Activated CD4-positive, alpha-beta memory T cell treated with anti-CD3 and anti-CD28 coated beads, Interleukin-2, amount 10 ng/mL, durations not matched to agents 7 days and 5 days (primary cell): Measurements from ENCODE around the gene IZUMO1. TPM values are rescaled to one million over a fixed set of nuclear protein-coding genes. Genes with fewer than 3 reads are reported as not detected.
"Not testable (repeated sequence)": the region's sequence is repeated elsewhere in the genome, so short reads cannot be mapped to it uniquely, and the experiment has no call there.

ENCODE experiments used
- CTCF ChIA-PET: fragments of 350-600 bp; sonication (Branson Sonifier 250); formaldehyde crosslinking; loops from one replicate; lab custom pipeline; 2021; ENCODE audit warnings: antibody characterized with exemption, inconsistent platforms; lab: Charles Lee
- POLR2A ChIA-PET: fragments of 350-600 bp; sonication (Branson Sonifier 250); formaldehyde crosslinking; loops from one replicate; lab custom pipeline; 2021; ENCODE audit warnings: antibody characterized with exemption; lab: Charles Lee
- DNase-seq: peaks from one replicate; pipeline ENCODE4 v3.0.0-alpha.2; 2020
- H3K27ac Mint-ChIP-seq: one replicate; pipeline ENCODE4 v1.8.0; 2021; ENCODE audit warnings: mild to moderate bottlenecking, mixed read lengths
- H3K27me3 Mint-ChIP-seq: one replicate; pipeline ENCODE4 v1.8.0; 2021; ENCODE audit warnings: mixed read lengths
- H3K36me3 Mint-ChIP-seq: one replicate; pipeline ENCODE4 v1.8.0; 2021; ENCODE audit warnings: low read depth, mixed read lengths
- H3K4me1 Mint-ChIP-seq: one replicate; pipeline ENCODE4 v1.8.0; 2021; ENCODE audit warnings: mixed read lengths
- H3K4me3 Mint-ChIP-seq: one replicate; pipeline ENCODE4 v1.8.0; 2021; ENCODE audit warnings: mild to moderate bottlenecking, mixed read lengths
- H3K9me3 Mint-ChIP-seq: one replicate; pipeline ENCODE4 v1.8.0; 2021; ENCODE audit warnings: mixed read lengths
- total RNA-seq, 2 experiments: library from RNA; stranded (reverse); gene quantifications; one replicate each; pipeline ENCODE4 v1.2.3, GENCODE V29; 2021

The IZUMO1 gene
- total RNA-seq, 2 experiments from 2014 or later: not detected

GRCh38 chr19:48772503-48772953 lies 25.8 kb upstream of the IZUMO1 start:
- H3K27ac Mint-ChIP-seq: no peak overlapping the region

DNA sequence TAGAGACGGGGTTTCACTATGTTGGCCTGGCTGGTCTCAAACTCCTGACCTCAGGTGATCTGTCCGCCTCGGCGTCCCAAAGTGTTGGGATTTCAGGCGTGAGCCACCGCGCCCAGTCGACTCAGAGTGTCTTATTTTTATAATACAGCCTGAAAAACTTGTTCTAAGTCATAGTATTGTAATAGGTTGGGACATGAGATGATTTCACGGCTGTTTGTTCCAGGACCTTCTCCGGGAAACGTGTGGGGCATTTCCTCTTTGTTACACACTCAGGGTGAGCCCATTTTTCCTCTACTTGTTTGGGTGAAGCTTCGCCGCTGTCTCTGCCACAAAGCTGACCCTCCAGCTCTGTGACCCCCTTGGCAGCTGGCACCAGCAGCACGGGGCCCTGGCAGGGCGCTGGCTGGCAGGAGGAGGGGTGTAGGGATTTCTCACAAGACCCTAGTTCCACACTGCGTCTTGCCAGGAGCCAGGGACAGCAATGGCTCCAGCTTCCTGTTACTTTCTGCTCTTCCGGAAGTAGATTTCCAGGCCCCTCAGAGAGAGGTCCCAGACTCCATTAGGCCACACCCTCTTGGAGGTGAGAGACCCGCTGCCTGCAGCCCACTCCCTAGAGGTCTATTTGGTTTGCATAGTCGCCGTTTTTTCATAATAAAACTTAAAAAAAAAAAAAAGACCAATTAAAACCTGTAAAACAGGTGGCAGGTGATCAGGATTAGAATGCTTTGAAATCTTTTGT lies 24.2 kb upstream of the IZUMO1 start:
- no peak for DNase-seq
- H3K4me3 Mint-ChIP-seq: no peak overlapping the region
- H3K36me3 Mint-ChIP-seq: no peaks in the 10 kb centered on the region
- no peak overlapping the region for H3K27ac Mint-ChIP-seq
- no peaks in the 10 kb centered on the region for H3K9me3 Mint-ChIP-seq
- ChIA-PET CTCF (interaction anchor here (0.5 to 1.4 kb wide), 3 partner anchors 17 to 68 kb away, joined by 3 read pairs; no protein-coding TSS in a partner anchor), POLR2A (no interaction called here)
- peaks cover 15% of the 10 kb centered on the region for H3K27me3 Mint-ChIP-seq
- H3K4me1 Mint-ChIP-seq: no peaks in the 10 kb centered on the region

More at GRCh38 chr19:48772503-48772953, 25.8 kb upstream of the IZUMO1 start:
- CTCF ChIA-PET: interaction anchor here (0.6 kb wide), 1 partner anchor 477 kb away, joined by 3 read pairs; no protein-coding TSS in a partner anchor
- H3K4me1 Mint-ChIP-seq: no peaks in the 10 kb centered on the region
- POLR2A ChIA-PET: no interaction called here
- H3K27me3 Mint-ChIP-seq: peaks cover 13% of the 10 kb centered on the region
- no peak overlapping the region for H3K4me3 Mint-ChIP-seq
- H3K36me3 Mint-ChIP-seq: no peaks in the 10 kb centered on the region
- no peaks in the 10 kb centered on the region for H3K9me3 Mint-ChIP-seq
- DNase-seq: no peak

DNA sequence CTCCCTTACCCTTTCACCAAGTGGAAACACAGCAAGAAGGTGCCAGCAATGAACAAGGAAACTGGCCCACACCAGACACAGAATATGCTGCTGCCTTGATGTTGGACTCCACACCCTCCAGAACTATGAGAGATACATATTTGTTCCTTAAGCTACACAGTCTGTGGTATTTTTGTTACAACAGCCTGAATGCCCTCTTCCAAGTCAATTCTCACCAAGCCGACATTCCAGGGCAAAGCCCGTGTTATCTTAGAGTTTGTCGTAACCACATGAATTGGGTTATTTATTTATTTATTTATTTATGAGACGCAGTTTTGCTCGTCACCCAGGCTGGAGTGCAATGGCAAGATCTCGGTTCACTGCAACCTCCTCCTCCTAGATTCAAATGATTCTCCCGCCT lies 23.6 kb upstream of the IZUMO1 start:
- no peak overlapping the region for H3K27ac Mint-ChIP-seq
- H3K9me3 Mint-ChIP-seq: no peaks in the 10 kb centered on the region
- DNase-seq: no peak
- peaks cover 20% of the 10 kb centered on the region for H3K27me3 Mint-ChIP-seq
- H3K4me1 Mint-ChIP-seq: no peaks in the 10 kb centered on the region
- CTCF ChIA-PET: interaction anchor here (0.5 to 1.4 kb wide), 4 partner anchors 18 to 69 kb away, joined by 3 read pairs; no protein-coding TSS in a partner anchor
- POLR2A ChIA-PET: no interaction called here
- H3K4me3 Mint-ChIP-seq: no peak overlapping the region
- H3K36me3 Mint-ChIP-seq: no peaks in the 10 kb centered on the region

- Mint-ChIP-seq H3K27ac (no peak overlapping the region), H3K9me3 (no peaks in the 10 kb centered on the region), H3K36me3 (no peaks in the 10 kb centered on the region), H3K4me3 (no peak overlapping the region), H3K27me3 (peaks cover 21% of the 10 kb centered on the region), H3K4me1 (no peaks in the 10 kb centered on the region)
- CTCF ChIA-PET: interaction anchor here (0.6 to 1.4 kb wide), 3 partner anchors 19 to 231 kb away, joined by 3 read pairs; no protein-coding TSS in a partner anchor
- DNase-seq: no peak
- POLR2A ChIA-PET: no interaction called here
These were observed 22.4 kb upstream of the IZUMO1 start for GRCh38 chr19:48768994-48769713.

- peaks cover 21% of the 10 kb centered on the region for H3K27me3 Mint-ChIP-seq
- POLR2A ChIA-PET: not testable (repeated sequence)
- CTCF ChIA-PET: interaction anchor here (1.2 kb wide), 1 partner anchor 27 kb away, joined by 3 read pairs; no protein-coding TSS in a partner anchor
These were observed 21.6 kb upstream of the IZUMO1 start for GRCh38 chr19:48768171-48768753.

GRCh38 chr19:48765816-48766215 lies 19.1 kb upstream of the IZUMO1 start:
- H3K9me3 Mint-ChIP-seq, DNase-seq, POLR2A ChIA-PET, CTCF ChIA-PET, H3K36me3 Mint-ChIP-seq, H3K27ac Mint-ChIP-seq, H3K4me1 Mint-ChIP-seq, H3K4me3 Mint-ChIP-seq: not testable (repeated sequence)
- peaks cover 31% of the 10 kb centered on the region for H3K27me3 Mint-ChIP-seq

More at GRCh38 chr19:48768171-48768753, 21.6 kb upstream of the IZUMO1 start:
- H3K9me3 Mint-ChIP-seq, H3K27ac Mint-ChIP-seq, H3K4me1 Mint-ChIP-seq, H3K36me3 Mint-ChIP-seq, DNase-seq, H3K4me3 Mint-ChIP-seq: not testable (repeated sequence)

- peaks cover 10% of the 10 kb centered on the region for H3K4me1 Mint-ChIP-seq
- peaks cover 20% of the 10 kb centered on the region for H3K27me3 Mint-ChIP-seq
- H3K9me3 Mint-ChIP-seq: no peaks in the 10 kb centered on the region
- ChIA-PET POLR2A (interaction anchor here (0.7 to 1.0 kb wide), 2 partner anchors 34 to 811 kb away, joined by 3 read pairs; no protein-coding TSS in a partner anchor), CTCF (interaction anchor here (0.5 to 1.0 kb wide), 2 partner anchors 121 to 233 kb away, joined by 3 read pairs; partner anchors contain the start of genes GYS1 and RUVBL2)
- H3K36me3 Mint-ChIP-seq: no peaks in the 10 kb centered on the region
- no peak for DNase-seq
- no peak overlapping the region for H3K27ac Mint-ChIP-seq
- H3K4me3 Mint-ChIP-seq: no peak overlapping the region
These were observed 13.9 kb upstream of the IZUMO1 start for GRCh38 chr19:48760504-48761205.

- H3K36me3 Mint-ChIP-seq: no peaks in the 10 kb centered on the region
- no peak overlapping the region for H3K27ac Mint-ChIP-seq
- CTCF ChIA-PET: no interaction called here
- no peak overlapping the region for H3K4me3 Mint-ChIP-seq
- no peaks in the 10 kb centered on the region for H3K9me3 Mint-ChIP-seq
- peaks cover 32% of the 10 kb centered on the region for H3K27me3 Mint-ChIP-seq
- H3K4me1 Mint-ChIP-seq: peaks cover 24% of the 10 kb centered on the region
- no peak for DNase-seq
- POLR2A ChIA-PET: no interaction called here
These were observed 11.0 kb upstream of the IZUMO1 start for GRCh38 chr19:48757741-48758144.

DNA sequence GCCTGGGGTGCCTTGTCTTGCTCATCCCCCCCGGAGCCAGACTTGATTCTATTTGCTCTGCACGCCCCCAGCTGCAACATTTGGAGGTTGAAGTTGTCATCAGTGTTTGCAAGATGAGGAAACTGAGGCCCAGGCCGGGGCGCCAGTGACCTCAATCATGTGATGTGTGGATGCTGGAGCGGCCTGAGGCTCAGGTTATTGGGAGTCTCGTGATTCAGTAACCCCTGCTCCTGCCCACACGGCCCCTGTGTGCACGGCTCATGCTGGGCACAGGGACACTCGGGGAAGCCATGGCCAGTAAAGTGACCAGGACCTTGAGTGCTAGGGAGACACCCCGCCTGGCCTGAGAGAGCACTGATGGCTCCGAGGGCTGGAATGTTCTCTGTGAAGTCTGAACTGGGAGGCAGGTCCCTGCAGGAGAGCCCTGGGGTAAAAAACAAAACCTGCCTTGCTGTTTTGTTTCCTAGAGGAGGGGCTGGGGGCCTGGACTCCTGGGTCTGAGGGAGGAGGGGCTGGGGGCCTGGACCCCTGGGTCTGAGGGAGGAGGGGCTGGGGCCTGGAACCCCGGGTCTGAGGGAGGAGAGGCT lies 10.5 kb upstream of the IZUMO1 start:
- Mint-ChIP-seq H3K36me3 (no peaks in the 10 kb centered on the region), H3K27ac (no peak overlapping the region), H3K9me3 (no peaks in the 10 kb centered on the region), H3K27me3 (peaks cover 31% of the 10 kb centered on the region), H3K4me3 (no peak overlapping the region), H3K4me1 (peaks cover 25% of the 10 kb centered on the region)
- ChIA-PET POLR2A (no interaction called here), CTCF (no interaction called here)
- no peak for DNase-seq

DNA sequence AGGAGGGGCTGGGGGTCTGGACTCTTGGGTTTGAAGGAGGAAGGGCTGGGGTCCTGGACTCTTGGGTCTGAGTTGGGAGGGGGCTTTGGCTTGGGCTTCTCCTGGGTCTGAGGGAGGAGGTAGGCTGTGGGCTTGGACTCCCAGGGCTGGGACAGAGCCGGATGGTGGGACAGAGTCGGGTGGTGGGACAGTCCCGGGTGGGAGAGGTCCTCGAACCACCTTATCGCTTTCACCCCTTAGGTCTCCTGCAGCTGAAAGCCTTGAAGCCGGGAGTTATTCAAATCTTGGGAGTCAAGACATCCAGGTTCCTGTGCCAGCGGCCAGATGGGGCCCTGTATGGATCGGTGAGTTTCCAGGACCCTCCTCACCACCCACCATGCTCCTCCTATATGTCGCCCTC lies 10.0 kb upstream of the IZUMO1 start:
- no peak for DNase-seq
- POLR2A ChIA-PET: no interaction called here
- peaks cover 27% of the 10 kb centered on the region for H3K4me1 Mint-ChIP-seq

DNA sequence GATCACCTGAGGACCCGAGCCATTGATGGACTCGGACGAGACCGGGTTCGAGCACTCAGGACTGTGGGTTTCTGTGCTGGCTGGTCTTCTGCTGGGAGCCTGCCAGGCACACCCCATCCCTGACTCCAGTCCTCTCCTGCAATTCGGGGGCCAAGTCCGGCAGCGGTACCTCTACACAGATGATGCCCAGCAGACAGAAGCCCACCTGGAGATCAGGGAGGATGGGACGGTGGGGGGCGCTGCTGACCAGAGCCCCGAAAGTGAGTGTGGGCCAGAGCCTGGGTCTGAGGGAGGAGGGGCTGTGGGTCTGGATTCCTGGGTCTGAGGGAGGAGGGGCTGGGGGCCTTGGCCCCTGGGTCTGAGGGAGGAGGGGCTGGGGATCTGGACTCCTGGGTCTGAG lies 9.5 kb upstream of the IZUMO1 start:
- no peaks in the 10 kb centered on the region for H3K36me3 Mint-ChIP-seq
- no peaks in the 10 kb centered on the region for H3K9me3 Mint-ChIP-seq
- no peak overlapping the region for H3K4me3 Mint-ChIP-seq
- CTCF ChIA-PET: interaction anchor here (0.7 kb wide), 1 partner anchor 23 kb away, joined by 3 read pairs; no protein-coding TSS in a partner anchor
- peaks cover 31% of the 10 kb centered on the region for H3K27me3 Mint-ChIP-seq
- H3K4me1 Mint-ChIP-seq: peaks cover 29% of the 10 kb centered on the region
- H3K27ac Mint-ChIP-seq: no peak overlapping the region
- no peak for DNase-seq
- POLR2A ChIA-PET: no interaction called here

More for the DNA sequence above, 10.0 kb upstream of the IZUMO1 start:
- CTCF ChIA-PET: no interaction called here
- H3K4me3 Mint-ChIP-seq: no peak overlapping the region
- H3K27me3 Mint-ChIP-seq: peaks cover 33% of the 10 kb centered on the region
- no peak overlapping the region for H3K27ac Mint-ChIP-seq
- no peaks in the 10 kb centered on the region for H3K9me3 Mint-ChIP-seq
- no peaks in the 10 kb centered on the region for H3K36me3 Mint-ChIP-seq

DNA sequence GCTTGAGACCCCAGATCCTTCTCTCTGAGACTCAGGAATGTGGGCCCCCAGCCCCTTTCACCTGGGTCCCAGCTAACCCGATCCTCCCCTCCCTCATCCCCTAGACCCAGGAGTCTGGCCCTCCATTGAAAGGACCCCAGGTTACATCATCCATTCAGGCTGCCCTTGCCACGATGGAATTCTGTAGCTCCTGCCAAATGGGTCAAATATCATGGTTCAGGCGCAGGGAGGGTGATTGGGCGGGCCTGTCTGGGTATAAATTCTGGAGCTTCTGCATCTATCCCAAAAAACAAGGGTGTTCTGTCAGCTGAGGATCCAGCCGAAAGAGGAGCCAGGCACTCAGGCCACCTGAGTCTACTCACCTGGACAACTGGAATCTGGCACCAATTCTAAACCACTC lies 9.1 kb upstream of the IZUMO1 start:
- no peak for DNase-seq
- Mint-ChIP-seq H3K27ac (no peak overlapping the region), H3K4me3 (no peak overlapping the region), H3K4me1 (peaks cover 31% of the 10 kb centered on the region), H3K36me3 (no peaks in the 10 kb centered on the region), H3K27me3 (peaks cover 31% of the 10 kb centered on the region), H3K9me3 (no peaks in the 10 kb centered on the region)
- POLR2A ChIA-PET: no interaction called here
- CTCF ChIA-PET: interaction anchor here (0.7 kb wide), 1 partner anchor 23 kb away, joined by 3 read pairs; no protein-coding TSS in a partner anchor
